Activated naive CD8-positive, alpha-beta T cell treated with anti-CD3 and anti-CD28 coated beads, Interleukin-2, amount 50 U/mL, for 24 hours (primary cell): ENCODE results near the gene ZEB1.

ENCODE experiments used
- ATAC-seq: fragments of 150-1000 bp; cut with Tn5 transposase; one replicate; pipeline ENCODE4 v1.10.0; 2021
- DNase-seq: peaks from one replicate; pipeline ENCODE4 v3.0.0; 2021
- H3K27ac Mint-ChIP-seq: one replicate; pipeline ENCODE4 v1.8.0; 2021; ENCODE audit warnings: mild to moderate bottlenecking, mixed read lengths
- H3K27me3 Mint-ChIP-seq: one replicate; pipeline ENCODE4 v1.8.0; 2021; ENCODE audit warnings: mixed read lengths
- H3K36me3 Mint-ChIP-seq: one replicate; pipeline ENCODE4 v1.8.0; 2021; ENCODE audit warnings: low read depth, mixed read lengths
- H3K4me1 Mint-ChIP-seq: one replicate; pipeline ENCODE4 v1.8.0; 2021; ENCODE audit warnings: mixed read lengths
- H3K4me3 Mint-ChIP-seq: one replicate; pipeline ENCODE4 v1.8.0; 2021; ENCODE audit warnings: mild to moderate bottlenecking, moderate library complexity, mixed read lengths
- H3K9me3 Mint-ChIP-seq: one replicate; pipeline ENCODE4 v1.8.0; 2021; ENCODE audit warnings: mixed read lengths

ZEB1 gene

DNA sequence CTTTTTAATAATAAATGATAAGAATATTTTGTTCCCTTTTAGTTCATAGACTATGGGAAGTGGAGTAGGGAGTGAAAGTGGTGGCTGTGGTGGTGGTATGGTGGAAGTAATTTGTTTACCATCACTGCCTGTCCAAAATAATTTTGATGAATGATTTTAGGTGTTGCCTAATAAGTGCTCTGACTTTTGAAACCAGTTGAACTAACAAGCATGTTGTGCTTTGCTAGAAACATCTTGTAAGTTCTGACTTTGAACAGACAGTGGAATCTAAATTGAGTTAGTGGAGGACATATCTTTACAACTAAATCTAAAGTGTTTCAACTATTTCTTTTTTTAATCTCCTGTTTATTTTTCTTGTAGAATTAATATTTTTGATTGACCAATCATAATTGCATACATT, 49.7 kb downstream of the ZEB1 start:
- peaks cover 2% of the 10 kb centered on the region for H3K36me3 Mint-ChIP-seq
- peaks cover 6% of the 10 kb centered on the region for H3K9me3 Mint-ChIP-seq
- no peak overlapping the region for H3K27ac Mint-ChIP-seq
- ATAC-seq = no peak
- H3K4me3 Mint-ChIP-seq = no peak overlapping the region
- DNase-seq = no peak
- peaks cover 35% of the 10 kb centered on the region for H3K4me1 Mint-ChIP-seq
- no peaks in the 10 kb centered on the region for H3K27me3 Mint-ChIP-seq

- H3K4me3 Mint-ChIP-seq = no peak overlapping the region
- DNase-seq (no peak), ATAC-seq (no peak)
- H3K36me3 Mint-ChIP-seq = no peaks in the 10 kb centered on the region
- H3K27me3 Mint-ChIP-seq = no peaks in the 10 kb centered on the region
- H3K27ac Mint-ChIP-seq = no peak overlapping the region
- peaks cover 43% of the 10 kb centered on the region for H3K4me1 Mint-ChIP-seq
- peaks cover 6% of the 10 kb centered on the region for H3K9me3 Mint-ChIP-seq
Measured at GRCh38 chr10:31372439-31372838, 53.4 kb downstream of the ZEB1 start.

DNA sequence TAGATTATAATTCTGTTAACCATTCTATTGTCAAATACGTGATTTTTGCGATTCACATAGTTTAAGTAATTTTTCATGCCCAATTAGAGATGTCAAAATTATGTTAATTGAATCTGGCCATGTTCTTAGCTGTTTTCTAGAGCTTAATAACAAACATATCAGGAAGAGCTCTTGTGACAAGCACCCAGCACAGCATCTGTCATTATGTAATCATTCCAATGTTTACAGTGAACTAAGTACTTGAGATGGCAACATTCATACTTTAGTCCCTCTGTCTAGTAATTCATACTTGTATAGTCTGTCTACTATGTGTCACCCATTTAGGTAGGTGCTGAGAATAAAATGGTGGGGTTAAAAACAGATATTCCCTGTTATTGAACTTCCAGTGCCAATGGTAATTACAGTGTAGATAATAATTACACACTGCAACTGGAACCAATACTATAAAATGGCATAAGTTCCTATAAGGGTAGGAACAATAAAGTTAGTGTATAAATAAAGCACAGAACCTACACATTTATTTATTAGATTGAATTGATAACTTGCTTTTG, 55.2 kb downstream of the ZEB1 start:
- no peak for DNase-seq
- Mint-ChIP-seq H3K27ac (no peak overlapping the region), H3K4me3 (no peak overlapping the region), H3K27me3 (no peaks in the 10 kb centered on the region), H3K36me3 (no peaks in the 10 kb centered on the region), H3K9me3 (peaks cover 4% of the 10 kb centered on the region), H3K4me1 (peaks cover 40% of the 10 kb centered on the region)
- no peak for ATAC-seq

DNA sequence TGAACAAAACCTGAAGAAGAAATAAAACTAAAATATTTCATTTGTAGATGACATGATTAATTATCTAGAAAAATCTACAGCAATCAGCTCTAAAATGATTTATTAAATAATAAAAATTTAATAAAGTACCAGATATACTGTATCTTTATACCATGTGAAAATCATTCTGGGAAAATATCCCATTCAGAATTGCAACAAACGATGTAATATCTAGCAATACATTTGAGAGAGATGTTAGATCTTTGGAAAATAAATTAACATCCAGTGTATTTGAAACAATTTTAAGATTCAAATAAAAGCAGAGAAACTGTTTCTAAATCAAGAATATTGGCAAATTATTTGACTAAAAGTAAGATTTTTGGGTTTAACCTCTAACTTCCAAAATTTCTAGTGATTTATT, 62.2 kb downstream of the ZEB1 start:
- H3K4me1 Mint-ChIP-seq = peaks cover 35% of the 10 kb centered on the region
- H3K9me3 Mint-ChIP-seq = no peaks in the 10 kb centered on the region
- H3K27me3 Mint-ChIP-seq = no peaks in the 10 kb centered on the region
- no peak overlapping the region for H3K27ac Mint-ChIP-seq
- DNase-seq (no peak), ATAC-seq (no peak)
- no peaks in the 10 kb centered on the region for H3K36me3 Mint-ChIP-seq
- no peak overlapping the region for H3K4me3 Mint-ChIP-seq

GRCh38 chr10:31381766-31382316, 62.8 kb downstream of the ZEB1 start:
- no peak for DNase-seq
- Mint-ChIP-seq H3K27me3 (no peaks in the 10 kb centered on the region), H3K27ac (no peak overlapping the region), H3K9me3 (no peaks in the 10 kb centered on the region), H3K4me3 (no peak overlapping the region), H3K4me1 (peaks cover 35% of the 10 kb centered on the region), H3K36me3 (no peaks in the 10 kb centered on the region)
- ATAC-seq = no peak

- DNase-seq (no peak), ATAC-seq (peak; percentile 63)
- Mint-ChIP-seq H3K27ac (no peak overlapping the region), H3K4me3 (no peak overlapping the region), H3K9me3 (no peaks in the 10 kb centered on the region), H3K36me3 (peaks cover 13% of the 10 kb centered on the region), H3K27me3 (no peaks in the 10 kb centered on the region), H3K4me1 (peaks cover 37% of the 10 kb centered on the region)
Measured at GRCh38 chr10:31383810-31384588, 65.0 kb downstream of the ZEB1 start.

GRCh38 chr10:31384589-31384949, 65.6 kb downstream of the ZEB1 start:
- DNase-seq (no peak), ATAC-seq (no peak)
- no peaks in the 10 kb centered on the region for H3K27me3 Mint-ChIP-seq
- H3K4me1 Mint-ChIP-seq = peaks cover 35% of the 10 kb centered on the region
- no peak overlapping the region for H3K4me3 Mint-ChIP-seq
- H3K36me3 Mint-ChIP-seq = peaks cover 18% of the 10 kb centered on the region
- H3K9me3 Mint-ChIP-seq = no peaks in the 10 kb centered on the region
- H3K27ac Mint-ChIP-seq = peak overlapping the region; percentile 20

DNA sequence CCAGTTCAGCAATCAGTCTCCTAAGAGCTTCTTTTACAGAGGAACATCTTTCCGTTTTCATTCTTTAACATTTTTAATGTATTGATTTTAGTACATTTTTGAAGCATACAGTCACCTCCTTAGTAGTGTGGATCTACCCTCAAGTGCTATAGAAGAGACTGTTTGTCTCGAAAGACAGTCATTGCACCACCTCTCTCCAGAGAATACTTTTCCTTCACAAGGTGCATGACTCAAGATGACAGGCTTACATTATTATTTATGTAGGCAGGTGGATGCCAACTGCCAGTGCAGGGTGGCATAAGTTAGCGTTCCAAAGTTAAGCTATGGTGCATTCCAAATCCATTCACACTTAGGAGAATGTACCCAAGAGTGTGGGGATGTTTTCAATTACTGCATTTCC, 71.8 kb downstream of the ZEB1 start:
- Mint-ChIP-seq H3K9me3 (no peaks in the 10 kb centered on the region), H3K27ac (no peak overlapping the region), H3K4me1 (peaks cover 30% of the 10 kb centered on the region), H3K4me3 (no peak overlapping the region), H3K27me3 (no peaks in the 10 kb centered on the region), H3K36me3 (peaks cover 35% of the 10 kb centered on the region)
- DNase-seq = no peak
- no peak for ATAC-seq

DNA sequence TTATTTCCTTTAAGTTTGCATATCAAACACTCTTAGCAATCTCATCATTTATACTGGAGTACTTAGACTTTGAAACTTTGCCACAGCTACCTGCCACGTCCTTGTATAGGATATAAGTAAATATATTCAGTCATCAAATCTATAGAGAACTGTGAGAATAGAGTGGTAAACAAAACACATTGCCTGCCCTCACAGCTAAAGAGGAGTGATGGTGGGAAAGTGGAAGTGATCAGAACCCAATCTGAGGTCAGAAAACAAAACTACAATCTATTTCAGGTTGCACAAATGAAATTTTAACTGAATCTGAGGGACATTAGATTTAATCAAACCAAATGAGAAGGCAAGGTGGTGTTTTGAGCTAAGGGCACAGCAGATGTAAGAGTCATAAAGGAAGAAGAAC, 74.8 kb downstream of the ZEB1 start:
- no peak for ATAC-seq
- Mint-ChIP-seq H3K4me3 (no peak overlapping the region), H3K36me3 (peaks cover 26% of the 10 kb centered on the region), H3K27ac (no peak overlapping the region), H3K4me1 (peaks cover 40% of the 10 kb centered on the region), H3K27me3 (no peaks in the 10 kb centered on the region), H3K9me3 (no peaks in the 10 kb centered on the region)
- no peak for DNase-seq

GRCh38 chr10:31395695-31396094, 76.7 kb downstream of the ZEB1 start:
- no peak for ATAC-seq
- DNase-seq = no peak

DNA sequence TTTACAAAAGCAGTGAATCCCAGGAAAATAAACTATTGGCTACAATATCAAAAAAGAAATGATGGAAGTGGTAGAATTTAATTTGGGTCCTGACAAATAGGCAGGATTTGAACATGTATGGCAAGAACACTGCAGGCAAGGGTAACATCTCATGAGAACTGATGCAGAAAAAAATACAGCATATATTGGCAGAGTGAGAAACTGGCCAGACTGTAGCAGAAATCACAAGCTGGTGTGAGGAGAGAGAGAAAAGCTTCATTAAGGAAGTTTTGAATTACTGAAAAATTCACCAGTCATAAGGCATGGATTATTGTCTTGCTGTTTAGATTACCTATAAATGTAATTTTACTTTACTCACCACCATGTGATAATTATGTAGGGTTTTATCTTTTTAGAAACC, 77.4 kb downstream of the ZEB1 start:
- Mint-ChIP-seq H3K27ac (no peak overlapping the region), H3K9me3 (no peaks in the 10 kb centered on the region), H3K4me3 (no peak overlapping the region), H3K27me3 (no peaks in the 10 kb centered on the region), H3K4me1 (peaks cover 45% of the 10 kb centered on the region), H3K36me3 (peaks cover 12% of the 10 kb centered on the region)
- DNase-seq (no peak), ATAC-seq (no peak)

More at GRCh38 chr10:31395695-31396094, 76.7 kb downstream of the ZEB1 start:
- Mint-ChIP-seq H3K9me3 (no peaks in the 10 kb centered on the region), H3K36me3 (peaks cover 17% of the 10 kb centered on the region), H3K27ac (no peak overlapping the region), H3K4me1 (peaks cover 45% of the 10 kb centered on the region), H3K4me3 (no peak overlapping the region), H3K27me3 (no peaks in the 10 kb centered on the region)

DNA sequence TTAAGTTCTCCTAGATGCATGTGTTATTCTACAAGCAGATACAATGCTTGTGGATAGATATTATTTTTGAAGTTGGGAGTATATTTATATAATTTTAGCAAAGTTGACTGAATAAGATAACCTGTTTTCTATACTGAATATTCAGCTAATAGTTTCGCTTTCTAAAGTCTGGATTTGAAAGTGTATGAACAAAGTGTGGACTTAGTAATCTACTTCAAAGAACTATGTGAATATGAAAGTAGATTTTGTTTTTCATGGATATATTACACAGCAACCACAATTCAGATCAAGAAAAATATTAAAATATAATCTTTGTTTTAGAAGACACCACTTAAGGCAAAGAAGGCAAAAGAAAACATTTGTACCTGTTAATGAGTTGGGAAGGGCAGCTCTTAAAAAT, 78.8 kb downstream of the ZEB1 start:
- no peak overlapping the region for H3K27ac Mint-ChIP-seq
- DNase-seq = no peak
- no peak overlapping the region for H3K4me3 Mint-ChIP-seq
- no peaks in the 10 kb centered on the region for H3K9me3 Mint-ChIP-seq
- no peak for ATAC-seq
- peaks cover 52% of the 10 kb centered on the region for H3K4me1 Mint-ChIP-seq
- H3K36me3 Mint-ChIP-seq = peaks cover 14% of the 10 kb centered on the region
- H3K27me3 Mint-ChIP-seq = no peaks in the 10 kb centered on the region

DNA sequence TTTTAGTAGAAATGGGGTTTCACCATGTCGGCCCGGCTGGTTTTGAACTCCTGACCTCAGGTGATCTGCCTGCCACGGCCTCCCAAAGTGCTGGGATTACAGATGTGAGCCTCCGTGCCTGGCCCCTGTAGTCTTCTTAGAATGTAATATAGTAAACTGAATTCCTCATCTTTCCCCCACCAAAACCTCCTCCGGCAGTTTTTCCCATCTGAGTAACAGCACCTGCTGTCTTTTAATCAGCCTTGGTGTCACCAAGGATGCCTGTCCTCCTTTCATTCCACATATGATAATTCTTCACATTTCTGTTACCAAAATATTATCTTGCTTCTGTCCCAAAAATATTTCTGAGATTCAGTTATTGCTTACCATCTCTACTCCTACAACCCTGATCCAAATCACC, 80.2 kb downstream of the ZEB1 start:
- ATAC-seq (no peak), DNase-seq (no peak)
- Mint-ChIP-seq H3K27ac (no peak overlapping the region), H3K36me3 (peaks cover 10% of the 10 kb centered on the region), H3K4me1 (peaks cover 47% of the 10 kb centered on the region), H3K9me3 (no peaks in the 10 kb centered on the region), H3K27me3 (no peaks in the 10 kb centered on the region), H3K4me3 (no peak overlapping the region)

- no peak for ATAC-seq
- no peak overlapping the region for H3K27ac Mint-ChIP-seq
- H3K9me3 Mint-ChIP-seq = no peaks in the 10 kb centered on the region
- DNase-seq = no peak
- no peaks in the 10 kb centered on the region for H3K27me3 Mint-ChIP-seq
- H3K36me3 Mint-ChIP-seq = peaks cover 13% of the 10 kb centered on the region
- peaks cover 48% of the 10 kb centered on the region for H3K4me1 Mint-ChIP-seq
- no peak overlapping the region for H3K4me3 Mint-ChIP-seq
Measured at GRCh38 chr10:31399631-31400030, 80.6 kb downstream of the ZEB1 start.

DNA sequence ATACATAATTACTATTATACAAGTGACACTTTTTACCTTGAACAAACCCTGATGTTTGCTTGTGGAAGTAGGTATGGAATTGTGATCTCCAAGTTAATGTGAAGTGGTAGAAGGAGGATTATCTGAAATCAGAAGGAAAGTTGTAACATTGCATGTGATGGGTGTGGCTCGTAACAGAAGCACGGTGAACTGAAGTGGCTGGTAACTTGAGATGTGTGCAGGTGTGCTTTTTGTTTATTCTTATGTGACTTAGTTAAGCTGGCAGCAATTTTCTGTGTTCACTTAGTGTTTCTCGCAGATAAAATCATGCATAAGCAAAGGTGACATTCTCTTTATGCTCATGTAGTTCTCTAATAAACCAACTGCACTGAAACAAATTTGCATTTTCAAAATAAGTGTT, 82.3 kb downstream of the ZEB1 start:
- H3K27ac Mint-ChIP-seq = no peak overlapping the region
- DNase-seq (no peak), ATAC-seq (no peak)
- H3K36me3 Mint-ChIP-seq = peaks cover 24% of the 10 kb centered on the region
- peaks cover 43% of the 10 kb centered on the region for H3K4me1 Mint-ChIP-seq
- peaks cover 5% of the 10 kb centered on the region for H3K9me3 Mint-ChIP-seq
- no peak overlapping the region for H3K4me3 Mint-ChIP-seq
- no peaks in the 10 kb centered on the region for H3K27me3 Mint-ChIP-seq
